Measurements from ENCODE around the gene SERPINE1.

DNA sequence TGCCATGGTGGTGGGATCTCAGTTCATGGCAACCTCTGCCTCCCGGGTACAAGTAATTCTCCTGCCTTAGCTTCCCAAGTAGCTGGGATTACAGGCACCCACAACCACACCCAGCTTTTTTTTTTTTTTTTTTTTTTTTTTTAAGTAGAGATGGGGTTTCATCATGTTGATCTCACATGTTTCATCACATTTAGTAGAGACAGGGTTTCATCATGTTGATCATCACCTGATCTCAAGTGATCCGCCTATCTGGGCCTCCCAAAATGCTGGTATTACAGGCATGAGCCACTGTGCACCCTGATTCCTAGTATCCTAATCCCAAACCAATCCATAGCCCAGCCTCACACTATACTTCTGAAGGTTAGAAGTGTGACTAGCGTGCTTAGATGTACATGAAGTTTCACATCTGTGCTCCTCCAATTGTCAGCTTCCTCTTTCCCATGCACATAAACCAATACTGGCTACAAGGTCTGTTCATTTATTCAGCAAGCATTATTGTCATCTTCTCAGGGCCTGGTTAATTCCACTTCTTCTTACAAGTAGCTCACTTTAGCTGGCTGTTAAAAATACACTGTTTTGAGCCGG, 60.0 kb downstream of the SERPINE1 start:
- TF ChIP-seq, protein P1, sequence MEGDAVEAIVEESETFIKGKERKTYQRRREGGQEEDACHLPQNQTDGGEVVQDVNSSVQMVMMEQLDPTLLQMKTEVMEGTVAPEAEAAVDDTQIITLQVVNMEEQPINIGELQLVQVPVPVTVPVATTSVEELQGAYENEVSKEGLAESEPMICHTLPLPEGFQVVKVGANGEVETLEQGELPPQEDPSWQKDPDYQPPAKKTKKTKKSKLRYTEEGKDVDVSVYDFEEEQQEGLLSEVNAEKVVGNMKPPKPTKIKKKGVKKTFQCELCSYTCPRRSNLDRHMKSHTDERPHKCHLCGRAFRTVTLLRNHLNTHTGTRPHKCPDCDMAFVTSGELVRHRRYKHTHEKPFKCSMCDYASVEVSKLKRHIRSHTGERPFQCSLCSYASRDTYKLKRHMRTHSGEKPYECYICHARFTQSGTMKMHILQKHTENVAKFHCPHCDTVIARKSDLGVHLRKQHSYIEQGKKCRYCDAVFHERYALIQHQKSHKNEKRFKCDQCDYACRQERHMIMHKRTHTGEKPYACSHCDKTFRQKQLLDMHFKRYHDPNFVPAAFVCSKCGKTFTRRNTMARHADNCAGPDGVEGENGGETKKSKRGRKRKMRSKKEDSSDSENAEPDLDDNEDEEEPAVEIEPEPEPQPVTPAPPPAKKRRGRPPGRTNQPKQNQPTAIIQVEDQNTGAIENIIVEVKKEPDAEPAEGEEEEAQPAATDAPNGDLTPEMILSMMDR (IDR thresholded peaks at IDR 0.05) = no peak
- no peak for TF ChIP-seq POLR2A (IDR thresholded peaks at IDR 0.05)

Data from lower leg skin (tissue), 3 donors.